Measurements from ENCODE around the gene PPIL1. TPM values are rescaled to one million over a fixed set of nuclear protein-coding genes. Genes with fewer than 3 reads are reported as not detected.

PPIL1 gene
- total RNA-seq, 1 donor from 2014 or later = 49.5 TPM

GRCh38 chr6:36826520-36827227 is 47.9 kb downstream of the PPIL1 start:
- Histone ChIP-seq H3K4me3 (ENCODE audit: low read depth, low read length) (no peak overlapping the region), H3K36me3 (ENCODE audit: control insufficient read depth, insufficient read depth, low read length) (no peaks in the 10 kb centered on the region), H3K27me3 (ENCODE audit: control insufficient read depth, insufficient read depth, low read length) (no peaks in the 10 kb centered on the region)
- no peak for DNase-seq (ENCODE audit: low read depth)
- no peak for TF ChIP-seq CTCF (IDR thresholded peaks at IDR 0.05; ENCODE audit: insufficient read depth, low read length, poor library complexity, severe bottlenecking)

- TF ChIP-seq CTCF (IDR thresholded peaks at IDR 0.05; ENCODE audit: insufficient read depth, low read length, poor library complexity, severe bottlenecking) = no peak
- no peaks in the 10 kb centered on the region for H3K27me3 ChIP-seq (ENCODE audit: control insufficient read depth, insufficient read depth, low read length)
- DNase-seq (ENCODE audit: low read depth) = no peak
- no peaks in the 10 kb centered on the region for H3K36me3 ChIP-seq (ENCODE audit: control insufficient read depth, insufficient read depth, low read length)
- H3K4me3 ChIP-seq (ENCODE audit: low read depth, low read length) = no peak overlapping the region
These were observed 48.6 kb downstream of the PPIL1 start for GRCh38 chr6:36825994-36826393.

GRCh38 chr6:36825452-36825851 is 49.2 kb downstream of the PPIL1 start:
- TF ChIP-seq CTCF (IDR thresholded peaks at IDR 0.05; ENCODE audit: insufficient read depth, low read length, poor library complexity, severe bottlenecking) = no peak
- no peak for DNase-seq (ENCODE audit: low read depth)
- Histone ChIP-seq H3K4me3 (ENCODE audit: low read depth, low read length) (no peak overlapping the region), H3K27me3 (ENCODE audit: control insufficient read depth, insufficient read depth, low read length) (no peaks in the 10 kb centered on the region), H3K36me3 (ENCODE audit: control insufficient read depth, insufficient read depth, low read length) (no peaks in the 10 kb centered on the region)

- DNase-seq (ENCODE audit: low read depth) = no peak
- no peak overlapping the region for H3K4me3 ChIP-seq (ENCODE audit: low read depth, low read length)
- TF ChIP-seq CTCF (IDR thresholded peaks at IDR 0.05; ENCODE audit: insufficient read depth, low read length, poor library complexity, severe bottlenecking) = no peak
These were observed 50.4 kb downstream of the PPIL1 start for GRCh38 chr6:36824253-36824652.

GRCh38 chr6:36823421-36824096 is 51.0 kb downstream of the PPIL1 start:
- no peak for TF ChIP-seq CTCF (IDR thresholded peaks at IDR 0.05; ENCODE audit: insufficient read depth, low read length, poor library complexity, severe bottlenecking)
- Histone ChIP-seq H3K27me3 (ENCODE audit: control insufficient read depth, insufficient read depth, low read length) (no peaks in the 10 kb centered on the region), H3K36me3 (ENCODE audit: control insufficient read depth, insufficient read depth, low read length) (no peaks in the 10 kb centered on the region), H3K4me3 (ENCODE audit: low read depth, low read length) (no peak overlapping the region)
- DNase-seq (ENCODE audit: low read depth) = no peak

More at GRCh38 chr6:36824253-36824652, 50.4 kb downstream of the PPIL1 start:
- H3K27me3 ChIP-seq (ENCODE audit: control insufficient read depth, insufficient read depth, low read length) = no peaks in the 10 kb centered on the region
- H3K36me3 ChIP-seq (ENCODE audit: control insufficient read depth, insufficient read depth, low read length) = no peaks in the 10 kb centered on the region

Data from kidney epithelial cell (primary cell).